ENCODE data around the gene TOR1B.

Gene TOR1B

DNA sequence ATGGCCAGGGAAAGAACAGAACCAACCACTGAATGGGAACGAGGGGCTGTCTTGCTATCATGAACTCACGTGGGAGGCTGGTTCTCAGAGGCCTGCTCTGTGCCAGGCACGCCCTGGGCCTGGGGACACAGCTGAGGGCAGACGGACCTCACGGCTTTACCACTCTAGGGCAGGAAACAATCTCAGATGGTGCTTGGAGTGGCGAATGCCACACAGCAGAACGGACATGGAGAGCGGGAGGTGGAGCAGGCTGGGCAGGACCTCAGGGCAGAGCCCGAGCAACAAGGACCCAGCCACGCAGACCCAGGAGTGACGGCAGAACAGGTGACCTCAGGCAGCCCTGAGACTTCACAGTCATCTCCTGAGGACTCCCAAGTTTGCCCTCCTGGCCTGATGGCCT is 12.3 kb downstream of the TOR1B start:
- no peak for DNase-seq

- no peak for DNase-seq
Measured at GRCh38 chr9:129816501-129817435, 13.8 kb downstream of the TOR1B start.

- no peak for DNase-seq
Measured at GRCh38 chr9:129822898-129823541, 20.0 kb downstream of the TOR1B start.

GRCh38 chr9:129823542-129823934 is 20.6 kb downstream of the TOR1B start:
- no peak for DNase-seq

DNA sequence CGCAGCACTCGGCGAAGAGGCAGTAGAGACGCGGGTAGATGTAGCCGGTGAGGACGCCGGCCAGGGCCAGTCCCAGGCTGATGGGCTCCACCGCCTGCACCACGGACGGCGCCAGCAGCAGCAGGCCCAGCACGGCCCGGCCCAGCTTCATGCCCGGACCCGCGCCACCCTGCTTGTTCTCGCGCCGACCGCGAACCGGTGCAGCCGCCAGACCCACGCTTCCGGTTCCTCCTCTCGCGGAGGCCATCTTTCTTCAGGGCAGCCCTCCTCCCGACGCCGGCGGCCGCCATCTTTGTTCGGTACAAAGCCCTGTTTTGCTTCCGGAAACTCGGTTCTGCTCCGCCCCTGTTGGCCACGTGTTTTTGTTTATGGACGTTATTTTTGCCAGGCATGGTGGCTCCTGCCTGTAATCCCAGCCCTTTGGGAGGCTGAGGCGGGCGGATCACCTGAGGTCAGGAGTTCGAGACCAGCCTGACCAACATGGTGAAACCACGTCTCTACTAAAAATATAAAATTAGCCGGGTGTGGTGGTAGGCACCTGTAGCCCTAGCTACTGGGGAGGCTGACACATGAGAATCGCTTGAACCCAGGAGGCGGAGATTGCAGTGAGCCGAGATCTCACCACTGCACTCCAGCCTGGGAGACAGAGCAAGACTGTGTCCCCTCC is 21.1 kb downstream of the TOR1B start, which contains the start of gene TOR1A:
TOR1A (minus strand) TSS at position 202 of the 667 bp plus-strand sequence; CDS start at position 151, 51 bp downstream.
- DNase-seq: peak; percentile 86

DNA sequence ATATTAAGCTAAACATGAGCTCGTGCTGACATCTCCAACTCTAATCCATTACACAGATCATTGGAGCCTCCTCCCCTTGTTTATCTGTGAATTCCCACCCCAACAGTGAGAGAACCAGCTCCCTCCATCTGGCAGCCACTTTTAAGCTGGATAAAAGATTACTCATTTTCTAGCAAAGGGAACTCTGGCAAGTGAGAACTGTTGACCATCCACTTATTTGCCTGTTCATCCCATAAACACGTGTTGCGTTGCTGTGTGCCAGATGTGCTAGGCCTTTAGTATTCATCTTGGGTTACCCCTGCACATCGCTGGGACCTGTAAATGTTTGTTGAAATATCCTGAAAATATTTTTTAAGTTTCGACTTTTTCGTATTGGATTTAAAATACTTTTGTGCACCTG is 23.4 kb downstream of the TOR1B start:
- DNase-seq: no peak

DNA sequence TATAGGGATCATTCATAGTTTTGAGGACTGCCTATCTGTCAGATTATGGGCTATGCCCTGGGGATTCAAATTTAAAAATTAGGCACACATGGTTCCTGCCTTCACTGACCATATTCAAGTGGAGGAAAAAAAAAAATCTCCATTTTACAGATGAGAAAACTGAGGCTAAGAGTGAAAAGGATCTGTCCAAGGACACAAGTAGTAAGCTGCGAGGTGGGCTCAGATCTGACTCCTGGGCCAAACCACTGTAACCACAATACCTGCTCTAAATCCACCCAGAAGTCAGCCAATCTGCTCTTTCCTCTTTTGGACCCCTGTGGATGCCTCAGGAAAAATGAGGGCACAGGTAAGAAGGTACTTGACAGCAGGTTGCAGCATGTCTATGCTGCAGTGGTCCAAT is 23.8 kb downstream of the TOR1B start:
- DNase-seq: no peak

DNA sequence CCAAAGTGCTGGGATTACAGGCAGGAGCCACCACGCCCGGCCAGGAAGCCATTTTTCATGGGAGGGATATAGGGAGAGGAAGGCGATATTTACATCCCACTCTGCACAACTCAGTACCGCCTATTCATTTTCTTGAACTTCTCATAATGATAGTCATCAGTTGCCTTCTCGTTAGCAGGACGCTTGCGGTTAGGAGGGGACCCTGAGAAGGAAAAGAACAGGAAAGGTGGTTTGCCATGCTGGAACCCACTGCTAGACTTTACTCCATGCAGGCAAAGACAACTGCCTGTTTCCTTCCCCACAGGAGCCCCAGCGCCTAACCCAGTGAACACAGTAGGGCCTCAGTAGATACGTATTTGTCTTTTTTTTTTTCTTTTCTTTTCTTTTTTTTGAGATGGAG is 25.1 kb downstream of the TOR1B start:
- DNase-seq: no peak

- DNase-seq: no peak
Measured at GRCh38 chr9:129828969-129829368, 26.0 kb downstream of the TOR1B start.

GRCh38 chr9:129832982-129833381 is 30.0 kb downstream of the TOR1B start:
- DNase-seq: no peak

- no peak for DNase-seq
Measured at GRCh38 chr9:129834489-129835127, 31.6 kb downstream of the TOR1B start.

GRCh38 chr9:129835128-129835859 is 32.3 kb downstream of the TOR1B start, which contains the start of the genes C9orf78 and USP20:
TSS of gene C9orf78 (minus strand) at chr9:129835275. CDS start at chr9:129835221, 54 bp downstream.
TSS of gene USP20 (plus strand) at chr9:129835458. CDS start at chr9:129852556, 17,098 bp downstream.
- peak; percentile 83 for DNase-seq

DNA sequence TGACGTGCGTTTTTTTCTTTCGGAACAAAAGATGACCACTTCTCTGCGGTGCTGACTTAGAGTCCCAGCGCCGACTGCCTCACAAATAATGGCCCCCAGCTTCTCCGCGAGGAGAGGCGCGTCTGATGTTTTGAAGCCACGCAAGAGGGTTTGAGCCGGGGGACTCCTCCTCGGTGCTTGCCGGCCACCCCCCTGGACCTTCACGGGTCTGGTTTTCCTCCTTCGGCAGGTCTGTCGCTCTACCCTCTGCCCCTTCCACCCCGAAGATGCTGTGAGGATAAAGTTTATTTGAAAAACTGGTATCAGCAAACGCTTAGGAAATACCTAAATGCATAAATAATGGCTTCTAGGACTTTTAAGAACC is 32.9 kb downstream of the TOR1B start:
- no peak for DNase-seq

DNA sequence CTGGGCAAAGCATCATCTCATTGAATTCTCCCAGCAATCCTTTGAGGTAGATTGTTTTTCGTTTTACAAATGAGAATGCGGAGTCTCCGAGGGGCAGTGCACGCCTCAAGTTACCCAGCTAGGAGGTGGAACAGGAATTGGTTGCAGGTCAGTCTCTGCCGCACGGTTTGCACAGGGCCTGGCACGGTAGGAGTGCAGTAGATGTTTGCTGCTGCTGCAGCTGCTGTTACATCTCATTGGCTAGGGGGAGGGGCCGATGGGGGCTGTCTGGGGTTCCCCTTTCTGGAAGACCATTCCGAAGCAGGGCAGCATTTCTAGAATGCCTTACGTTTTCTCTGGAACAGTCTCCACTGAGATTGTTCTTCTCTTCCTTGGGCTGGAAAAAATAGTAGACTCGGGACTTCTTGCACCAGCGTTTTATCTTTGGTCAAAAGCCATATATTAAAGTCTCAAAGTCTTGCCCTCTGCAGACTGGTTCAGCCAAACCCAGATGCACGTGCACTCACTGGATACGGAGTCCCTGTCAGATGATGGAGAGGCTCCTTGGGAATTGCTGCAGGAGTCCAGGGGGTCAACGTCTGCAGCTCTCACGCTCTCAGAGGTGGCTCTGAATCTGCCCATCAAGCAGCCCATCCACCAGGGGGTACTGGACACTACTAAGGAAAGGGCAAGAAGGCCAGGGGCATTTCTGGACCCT is 33.5 kb downstream of the TOR1B start:
- no peak for DNase-seq

DNA sequence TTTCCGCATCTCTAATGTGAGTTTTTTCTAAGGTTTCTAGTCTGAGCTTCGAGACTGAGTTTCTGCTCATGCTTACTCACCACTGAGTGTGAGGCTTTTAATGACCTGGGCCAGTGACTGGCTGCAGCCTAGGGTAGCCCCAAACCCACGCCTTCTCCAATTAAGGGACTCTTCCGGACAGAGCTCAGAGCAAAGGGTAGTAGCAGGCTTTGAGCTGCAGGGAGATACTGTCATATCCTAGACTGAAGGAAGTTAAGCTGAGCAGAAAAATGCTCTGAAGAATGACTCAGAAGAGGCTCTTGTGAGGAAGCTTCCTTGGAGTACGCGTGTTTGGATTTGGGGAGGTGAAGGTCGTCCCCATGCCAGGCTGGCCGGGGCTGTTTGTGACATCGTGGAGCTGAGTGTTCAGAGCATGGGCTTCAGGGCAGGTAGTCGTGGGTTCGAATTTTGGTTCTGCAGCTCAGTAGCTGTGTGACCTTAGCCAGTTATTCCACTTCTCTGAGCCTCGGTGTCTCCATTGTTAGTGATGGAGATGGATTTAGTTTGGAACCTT is 35.8 kb downstream of the TOR1B start:
- no peak for DNase-seq

GRCh38 chr9:129839324-129840023 is 36.5 kb downstream of the TOR1B start:
- DNase-seq: no peak

DNA sequence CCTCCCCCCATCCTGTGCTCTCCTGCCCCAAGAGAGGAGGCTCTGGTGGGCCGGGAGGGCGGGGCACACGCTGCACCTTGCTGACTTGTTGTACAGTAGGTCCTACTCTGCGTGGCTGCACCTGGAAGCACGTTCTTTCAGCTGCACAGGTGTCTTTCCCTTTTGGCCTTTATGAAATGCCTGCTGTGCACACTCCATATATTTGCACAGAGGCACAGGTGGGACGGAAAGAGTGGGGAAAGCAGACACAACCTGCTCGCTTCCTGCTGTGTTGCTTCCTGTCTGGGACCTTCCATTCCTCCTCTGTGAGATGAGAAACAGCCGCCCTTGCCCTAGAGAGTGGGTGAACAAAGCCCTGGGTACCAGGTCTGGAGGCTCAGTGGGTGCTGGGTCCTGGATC is 37.0 kb downstream of the TOR1B start:
- DNase-seq: no peak

GRCh38 chr9:129841071-129841470 is 38.1 kb downstream of the TOR1B start:
- DNase-seq: no peak

DNA sequence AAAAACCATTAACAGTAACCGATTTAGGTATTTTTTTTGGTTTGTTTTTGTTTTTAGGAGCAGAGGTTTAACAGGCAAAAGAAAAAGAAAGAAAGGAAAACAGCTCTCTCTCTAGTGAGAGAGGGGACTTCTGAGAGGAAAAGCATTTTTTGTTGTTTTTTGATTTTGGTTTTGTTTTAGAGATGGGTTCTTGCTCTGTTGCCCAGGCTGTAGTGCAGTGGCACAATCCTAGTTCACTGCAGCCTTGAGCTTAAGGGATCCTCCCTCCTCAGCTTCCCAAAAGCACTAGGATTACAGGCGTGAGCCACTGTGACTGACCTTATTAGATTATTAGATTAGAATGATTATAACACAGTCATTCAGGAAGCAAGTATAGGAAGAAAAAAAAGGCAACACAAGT is 42.4 kb downstream of the TOR1B start:
- DNase-seq: no peak

GRCh38 chr9:129848712-129849441 is 45.9 kb downstream of the TOR1B start:
- DNase-seq: no peak

All from NCI-H1694 treated with DMSO at 0.1 percent for 48 hours (cell line).